HCT116 (cell line): ENCODE data around the gene KCNH2. TPM values are rescaled to one million over a fixed set of nuclear protein-coding genes. Genes with fewer than 3 reads are reported as not detected.

Experiments
- ATAC-seq: fragments of 200-7000 bp; cut with Tn5 transposase; 2 replicates; pipeline ENCODE4 v1.9.1; 2020; ENCODE audit warnings: mild to moderate bottlenecking, moderate library complexity
- BruUV-seq: library from RNA; stranded (reverse); fragments of 400-500 nt; replicated peaks from 2 replicates; lab custom pipeline; 2021; lab: Mats Ljungman, UMichigan
- CTCF ChIA-PET: fragments of 300-600 bp; sonication (Branson Sonifier 250); formaldehyde crosslinking; loops from one replicate; lab custom pipeline; 2021; ENCODE audit warnings: antibody characterized with exemption; lab: Charles Lee
- POLR2A ChIA-PET: fragments of 300-600, 350-600 bp; sonication (Branson Sonifier 250); formaldehyde crosslinking; loops from one replicate; lab custom pipeline; 2021; ENCODE audit warnings: antibody characterized with exemption; lab: Charles Lee
- RAD21 ChIA-PET, 2 experiments: fragments of 300-600 bp; sonication (Branson Sonifier 250); formaldehyde crosslinking; loops; one replicate each; lab custom pipeline; 2023; ENCODE audit warnings: low total read pairs in 2 of 2; ENCODE audit not compliant: uncharacterized antibody in 2 of 2, unreplicated experiment in 2 of 2, low non-redundant PET in 1 of 2; lab: Charles Lee
- DNase-seq: peaks from one replicate; pipeline ENCODE4 v3.0.0-alpha.2; 2010; ENCODE audit warnings: low read depth, low spot score
- H2AFZ ChIP-seq: fragments of 200-600 bp; shearing (Covaris generic), sonication (generic); 2 replicates; pipeline ENCODE4 v1.6.1; 2017; ENCODE audit warnings: low read depth, mixed run types, mixed read lengths, antibody characterized with exemption, low read length; ENCODE audit not compliant: poor library complexity, severe bottlenecking
- H3K27ac ChIP-seq: 2 replicates; pipeline ENCODE4 v1.5.1; 2012; ENCODE audit warnings: low read depth, low read length
- H3K27me3 ChIP-seq: fragments of 200-600 bp; sonication (generic); 2 replicates; pipeline ENCODE4 v1.6.1; 2016; ENCODE audit warnings: mixed run types, low read length, mixed read lengths; ENCODE audit not compliant: insufficient read depth
- H3K36me3 ChIP-seq, 2 experiments: fragments of 200-500 bp in 1 of 2; fragments of 200-600 bp in 1 of 2; sonication (Bioruptor generic) in 1 of 2; sonication (generic) in 1 of 2; 2 replicates each; pipeline versions ENCODE4 v1.5.1 to v1.6.1; 2014 to 2016; ENCODE audit warnings: low read length in 2 of 2, inconsistent platforms in 1 of 2, mixed read lengths in 1 of 2, mixed run types in 1 of 2; ENCODE audit not compliant: insufficient read depth in 2 of 2, control insufficient read depth in 1 of 2
- H3K4me1 ChIP-seq, 2 experiments: fragments of 200-600 bp in 1 of 2; sonication (generic) in 1 of 2; 2 replicates each; pipeline versions ENCODE4 v1.5.1 to v1.6.1; 2012 to 2017; ENCODE audit warnings: low read length in 2 of 2, inconsistent platforms in 1 of 2, mild to moderate bottlenecking in 1 of 2, mixed read lengths in 1 of 2, mixed run types in 1 of 2, moderate library complexity in 1 of 2; ENCODE audit not compliant: insufficient read depth in 2 of 2, control insufficient read depth in 1 of 2
- H3K4me2 ChIP-seq: fragments of 200-600 bp; sonication (generic); 2 replicates; pipeline ENCODE4 v1.6.1; 2017; ENCODE audit warnings: mixed run types, low read length, mixed read lengths
- H3K4me3 ChIP-seq, 2 experiments: fragments of 200-600 bp in 1 of 2; sonication (generic) in 1 of 2; replicated peaks in 1 of 2; 2 replicates each; pipeline ENCODE4 v1.5.1; 2011 to 2016; ENCODE audit warnings: low read length in 2 of 2, control low read depth in 1 of 2, low read depth in 1 of 2, mild to moderate bottlenecking in 1 of 2, mixed read lengths in 1 of 2, mixed run types in 1 of 2
- H3K79me2 ChIP-seq: fragments of 200-600 bp; sonication (generic); 2 replicates; pipeline ENCODE4 v1.6.1; 2017; ENCODE audit warnings: mild to moderate bottlenecking, mixed run types, low read length, moderate library complexity, mixed read lengths; ENCODE audit not compliant: insufficient read depth
- H3K9ac ChIP-seq: fragments of 200-600 bp; sonication (generic); 2 replicates; pipeline ENCODE4 v1.6.1; 2016; ENCODE audit warnings: low read length, mixed read lengths
- H3K9me2 ChIP-seq: fragments of 200-600 bp; sonication (generic), shearing (Covaris generic); 2 replicates; pipeline ENCODE4 v1.6.1; 2017; ENCODE audit warnings: mixed run types, mild to moderate bottlenecking, moderate library complexity; ENCODE audit not compliant: insufficient read depth
- H3K9me3 ChIP-seq, 2 experiments: fragments of 200-500 bp in 1 of 2; fragments of 200-600 bp in 1 of 2; sonication (Bioruptor generic) in 1 of 2; sonication (generic) in 1 of 2; 2 replicates each; pipeline ENCODE4 v1.6.1; 2014 to 2017; ENCODE audit warnings: low read length in 2 of 2, mixed read lengths in 2 of 2, inconsistent platforms in 1 of 2, low read depth in 1 of 2, mild to moderate bottlenecking in 1 of 2, mixed run types in 1 of 2, moderate library complexity in 1 of 2; ENCODE audit not compliant: control insufficient read depth in 1 of 2, insufficient read depth in 1 of 2
- H4K20me1 ChIP-seq: fragments of 200-600 bp; sonication (generic), shearing (Covaris generic); 2 replicates; pipeline ENCODE4 v1.6.1; 2017; ENCODE audit warnings: mixed run types, mild to moderate bottlenecking, moderate library complexity; ENCODE audit not compliant: insufficient read depth
- ELF1 ChIP-seq: IDR thresholded peaks from 2 replicates; pipeline ENCODE4 v1.6.1; 2012; ENCODE audit warnings: low read depth, borderline replicate concordance
- SRF ChIP-seq: IDR thresholded peaks from 2 replicates; pipeline ENCODE4 v1.6.1; 2012; ENCODE audit warnings: low read depth
- TCF7L2 ChIP-seq: IDR thresholded peaks from 2 replicates; pipeline ENCODE4 v1.7.0; 2011; ENCODE audit warnings: borderline replicate concordance, inconsistent platforms; ENCODE audit not compliant: insufficient read depth, insufficient read length; ENCODE audit errors: extremely low read depth
- intact Hi-C: fragments of 100-400 bp; cut with micrococcal nuclease; formaldehyde crosslinking; loops from 2 replicates; pipeline ENCODE4 v1.10.0; 2022
- total RNA-seq: library from RNA; stranded (reverse); gene quantifications from one replicate; pipeline ENCODE4 v1.2.1, GENCODE V29; 2021; ENCODE audit not compliant: unreplicated experiment

The KCNH2 gene
- total RNA-seq, 1 experiment from 2014 or later, result 9.7 TPM

DNA sequence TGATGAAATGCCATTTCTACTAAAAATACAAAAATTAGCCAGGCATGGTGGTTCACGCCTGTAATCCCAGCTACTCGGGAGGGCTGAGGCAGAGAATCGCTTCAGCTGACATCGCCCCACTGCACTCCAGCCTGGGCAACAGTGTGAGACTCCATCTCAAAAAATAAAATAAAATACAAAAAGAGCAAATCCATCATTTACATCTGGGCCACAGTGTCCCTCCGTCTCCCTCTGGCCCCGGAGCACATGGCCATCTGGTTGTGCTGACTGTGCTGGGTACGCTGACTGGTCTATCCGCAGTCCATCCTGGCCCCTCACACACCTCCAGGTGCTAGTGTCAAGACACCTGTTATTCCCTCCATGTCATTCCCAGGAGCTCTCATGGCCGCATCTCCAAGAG lies 42.1 kb downstream of the KCNH2 start:
- no peak overlapping the region for H3K27ac ChIP-seq
- CTCF ChIA-PET, result no interaction called here
- H3K4me3 ChIP-seq, result no peak overlapping the region
- H3K4me2 ChIP-seq, result no peak overlapping the region
- no peaks in the 10 kb centered on the region for H3K36me3 ChIP-seq
- no TSS peak for BruUV-seq
- intact Hi-C loops, result no loop called here
- no peaks in the 10 kb centered on the region for H3K4me1 ChIP-seq
- DNase-seq (no peak), ATAC-seq (no peak)
- H3K27me3 ChIP-seq, result no peaks in the 10 kb centered on the region
- H3K9ac ChIP-seq, result no peak overlapping the region
- H4K20me1 ChIP-seq, result no peaks in the 10 kb centered on the region
- POLR2A ChIA-PET, result no interaction called here
- H2AFZ ChIP-seq, result no peak overlapping the region
- TF ChIP-seq SRF (no peak), ELF1 (no peak), TCF7L2 (no peak)
- H3K79me2 ChIP-seq, result no peaks in the 10 kb centered on the region
- no peaks in the 10 kb centered on the region for H3K9me3 ChIP-seq
- RAD21 ChIA-PET, result no interaction called here
- no peaks in the 10 kb centered on the region for H3K9me2 ChIP-seq

DNA sequence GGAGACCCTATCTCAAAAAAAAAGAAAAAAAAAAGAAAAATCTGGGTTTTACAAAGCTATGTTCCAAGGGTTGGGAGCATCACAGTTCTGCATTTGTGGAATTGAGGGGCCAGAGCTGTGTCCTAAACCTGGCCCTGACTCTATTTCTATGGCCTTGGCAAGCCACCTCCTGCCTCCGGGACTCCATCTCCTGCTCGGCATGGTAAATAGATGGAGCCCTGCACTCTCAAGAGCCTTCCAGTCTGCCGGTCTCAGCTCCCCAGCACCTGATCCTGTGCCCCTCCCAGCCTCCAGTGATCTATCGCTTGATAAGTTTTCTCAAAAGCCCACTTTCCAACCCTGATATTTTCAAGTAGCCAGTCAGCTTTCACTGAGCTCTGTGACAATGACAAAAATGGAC lies 43.0 kb downstream of the KCNH2 start:
- no peak overlapping the region for H3K4me3 ChIP-seq
- H3K27me3 ChIP-seq, result no peaks in the 10 kb centered on the region
- DNase-seq (no peak), ATAC-seq (no peak)
- BruUV-seq, result no TSS peak
- no peaks in the 10 kb centered on the region for H4K20me1 ChIP-seq
- H3K27ac ChIP-seq, result no peak overlapping the region
- H3K4me1 ChIP-seq, result no peaks in the 10 kb centered on the region
- no peaks in the 10 kb centered on the region for H3K36me3 ChIP-seq
- no peaks in the 10 kb centered on the region for H3K79me2 ChIP-seq
- intact Hi-C loops, result no loop called here
- ChIA-PET RAD21 (interaction anchor here in 1 of 2 experiments (0.6 kb wide), 1 partner anchor 52 kb away, joined by 3 read pairs; no protein-coding TSS in a partner anchor), CTCF (no interaction called here), POLR2A (no interaction called here)
- H3K9ac ChIP-seq, result no peak overlapping the region
- H2AFZ ChIP-seq, result no peak overlapping the region
- no peak overlapping the region for H3K4me2 ChIP-seq
- H3K9me2 ChIP-seq, result no peaks in the 10 kb centered on the region
- H3K9me3 ChIP-seq, result no peaks in the 10 kb centered on the region
- no peak for TF ChIP-seq SRF
